HG02870 (cell line): ENCODE results near the gene PRDX1.
"Not testable (repeated sequence)": the region's sequence is repeated elsewhere in the genome, so short reads cannot be mapped to it uniquely, and the experiment has no call there.

Experiments
- ATAC-seq: cut with Tn5 transposase; IDR thresholded peaks from one replicate; pipeline ENCODE4 v1.9.1; 2021; ENCODE audit warnings: mild to moderate bottlenecking, moderate library complexity; ENCODE audit not compliant: unreplicated experiment

The PRDX1 gene

GRCh38 chr1:45470306-45470798, 51.3 kb downstream of the PRDX1 start:
- no peak for ATAC-seq

GRCh38 chr1:45467353-45467752, 54.3 kb downstream of the PRDX1 start:
- not testable (repeated sequence) for ATAC-seq

- no peak for ATAC-seq
These were observed 56.4 kb downstream of the PRDX1 start for GRCh38 chr1:45465277-45465676.
